Activated CD8-positive, alpha-beta memory T cell treated with anti-CD3 and anti-CD28 coated beads, Interleukin-2, amount 50 U/mL, for 4 hours (primary cell): ENCODE results near the gene SLC7A5.
"Not testable (repeated sequence)": the region's sequence is repeated elsewhere in the genome, so short reads cannot be mapped to it uniquely, and the experiment has no call there.

Experiments
- DNase-seq: peaks from one replicate; pipeline ENCODE4 v3.0.0-alpha.2; 2020

SLC7A5 gene

GRCh38 chr16:87887931-87888330 is 18.6 kb upstream of the SLC7A5 start:
- not testable (repeated sequence) for DNase-seq

DNA sequence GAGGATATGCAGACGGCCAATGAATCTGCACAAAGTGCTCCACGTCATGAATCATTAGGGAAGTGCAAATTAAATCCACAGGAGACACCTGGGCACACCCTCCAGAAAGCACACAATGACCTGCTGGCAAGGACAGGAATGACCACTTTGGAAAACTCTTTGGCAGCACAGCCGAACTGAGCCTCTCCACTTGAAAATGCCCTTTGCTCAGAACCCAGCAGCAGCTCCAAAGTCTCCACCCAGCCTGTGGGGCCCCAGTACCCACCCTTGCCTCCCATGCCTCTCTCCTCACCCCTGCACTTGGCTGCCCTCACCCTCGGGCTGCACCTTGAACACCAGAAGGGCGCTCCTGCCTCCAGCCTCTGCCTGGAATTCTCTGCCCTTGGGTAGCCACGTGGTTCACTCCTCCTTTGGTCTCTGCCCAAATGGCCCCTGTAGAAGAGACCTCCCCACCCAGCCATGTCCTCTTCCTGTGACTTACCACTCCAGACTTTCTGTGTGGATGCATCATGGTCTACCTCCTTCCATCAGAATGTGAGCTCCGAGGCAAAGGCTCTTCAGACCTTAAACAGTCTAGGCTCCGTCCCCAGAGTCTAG is 16.2 kb upstream of the SLC7A5 start:
- DNase-seq = not testable (repeated sequence)

DNA sequence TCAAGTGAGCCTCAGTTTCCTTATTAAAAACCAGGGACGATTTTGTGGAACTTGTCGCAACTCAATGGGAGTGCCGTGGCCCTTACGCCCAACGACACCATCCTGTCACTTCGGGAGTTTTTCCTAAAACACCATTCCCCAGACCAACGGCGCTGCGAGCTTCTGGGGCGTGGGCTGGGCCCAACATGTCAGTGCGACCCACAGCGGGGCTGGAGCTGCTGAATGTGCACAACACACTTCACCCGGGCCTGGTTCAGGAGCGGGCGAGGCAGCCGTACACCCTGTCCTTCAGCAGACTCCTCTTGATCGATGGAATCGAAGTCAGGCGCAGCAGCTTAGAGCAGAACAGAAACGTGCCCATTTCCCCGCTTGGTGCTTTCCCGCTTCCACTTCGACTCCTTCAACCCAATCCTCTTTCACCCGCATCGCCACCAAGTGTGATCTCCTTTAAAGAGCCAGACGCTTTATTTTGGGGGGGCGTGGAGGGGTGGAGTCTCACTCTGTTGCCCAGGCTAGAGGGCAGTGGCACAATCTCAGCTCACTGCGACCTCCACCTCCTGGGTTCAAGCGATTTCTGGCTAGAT is 13.2 kb upstream of the SLC7A5 start:
- no peak for DNase-seq

- no peak for DNase-seq
These were observed 12.3 kb upstream of the SLC7A5 start for GRCh38 chr16:87881324-87882200.

DNA sequence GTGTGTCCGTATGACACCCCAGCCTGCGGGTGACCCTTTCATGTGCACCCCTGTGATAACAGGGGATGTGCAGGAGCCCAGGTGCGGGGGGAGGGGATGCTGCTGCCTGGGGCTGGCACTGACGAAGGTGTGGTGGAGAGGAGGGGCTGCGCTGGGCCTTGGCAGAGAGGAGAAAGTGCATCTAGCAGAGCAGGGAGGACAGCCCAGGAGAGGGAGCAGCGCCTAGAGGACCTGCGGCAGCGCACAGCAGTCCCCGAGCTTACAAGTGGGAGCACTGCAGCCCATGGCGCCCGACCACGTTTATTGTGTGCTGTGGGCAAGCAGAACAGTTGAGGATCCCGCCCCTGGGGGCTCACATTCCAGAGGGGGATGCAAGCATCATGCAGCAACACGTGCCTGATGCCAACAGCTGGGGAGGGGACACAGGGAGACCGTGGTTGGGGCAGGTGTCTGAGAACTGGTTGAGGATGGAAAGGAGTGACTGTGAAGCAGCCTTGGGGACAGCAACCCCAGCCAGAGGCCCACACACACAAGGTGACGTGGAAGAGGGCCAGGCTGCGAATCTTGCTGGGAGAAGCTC is 10.9 kb upstream of the SLC7A5 start:
- no peak for DNase-seq

DNA sequence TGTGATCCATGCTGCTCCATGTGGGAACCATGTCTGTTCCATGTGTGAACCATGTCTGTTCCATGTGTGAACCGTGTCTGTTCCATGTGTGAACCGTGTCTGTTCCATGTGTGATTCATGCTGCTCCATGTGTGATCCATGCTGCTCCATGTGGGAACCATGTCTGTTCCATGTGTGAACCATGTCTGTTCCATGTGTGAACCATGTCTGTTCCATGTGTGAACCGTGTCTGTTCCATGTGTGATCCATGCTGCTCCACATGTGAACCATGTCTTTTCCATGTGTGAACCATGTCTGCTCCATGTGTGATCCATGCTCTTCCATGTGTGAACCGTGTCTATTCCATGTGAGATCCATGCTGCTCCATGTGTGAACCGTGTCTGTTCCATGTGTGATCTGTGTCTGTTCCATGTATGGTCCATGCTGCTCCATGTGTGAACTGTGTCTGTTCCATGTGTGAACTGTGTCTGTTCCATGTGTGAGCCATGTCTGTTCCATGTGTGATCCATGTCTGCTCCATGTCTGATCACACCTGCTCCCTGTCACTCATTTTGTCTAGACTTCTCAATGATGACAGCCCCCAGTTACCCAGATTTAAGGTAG is 10.2 kb upstream of the SLC7A5 start:
- not testable (repeated sequence) for DNase-seq

GRCh38 chr16:87878704-87879103 is 9.4 kb upstream of the SLC7A5 start:
- no peak for DNase-seq

GRCh38 chr16:87877942-87878507 is 8.7 kb upstream of the SLC7A5 start:
- peak; percentile 47 for DNase-seq

GRCh38 chr16:87874639-87875427 is 5.5 kb upstream of the SLC7A5 start:
- DNase-seq = peak; percentile 80

- not testable (repeated sequence) for DNase-seq
These were observed 1.3 kb upstream of the SLC7A5 start for GRCh38 chr16:87870418-87871291.

GRCh38 chr16:87869879-87870417 is 641 bp upstream of the SLC7A5 start:
- not testable (repeated sequence) for DNase-seq

GRCh38 chr16:87868254-87869029 is 865 bp downstream of the SLC7A5 start:
- peak; percentile 75 for DNase-seq

GRCh38 chr16:87865902-87866555 is 3.3 kb downstream of the SLC7A5 start:
- DNase-seq = peak; percentile 54

DNA sequence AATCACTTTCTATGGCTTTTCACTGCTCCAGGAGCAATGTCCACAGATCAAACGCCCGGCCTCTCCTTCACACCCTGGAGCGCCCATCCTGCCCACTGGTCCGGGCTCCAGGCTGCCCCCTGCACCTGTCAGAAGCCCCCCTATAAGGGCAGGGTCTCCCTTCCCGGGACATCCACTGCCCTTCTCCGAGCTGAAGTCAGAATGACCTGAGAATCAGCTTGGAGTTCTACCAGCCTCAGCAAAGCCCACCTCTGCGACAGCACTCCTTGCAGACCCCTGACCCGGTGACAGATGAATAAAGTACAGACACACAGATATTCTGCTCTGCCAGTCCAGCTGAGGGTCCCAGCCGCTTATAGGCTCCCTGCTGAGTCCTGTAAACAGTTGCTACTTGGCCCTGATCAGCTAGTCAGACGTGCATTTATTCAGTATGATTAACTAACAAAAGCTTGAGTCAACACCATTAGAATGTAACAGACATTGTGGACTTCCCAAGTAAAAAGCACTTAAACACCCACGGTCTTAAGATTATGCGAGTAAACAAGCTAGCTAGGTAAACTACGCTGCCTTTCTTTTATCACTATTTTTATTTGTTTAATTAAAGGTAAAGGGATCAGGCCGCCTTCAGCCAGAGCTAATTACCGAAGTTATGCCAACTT is 4.8 kb downstream of the SLC7A5 start:
- DNase-seq = no peak

DNA sequence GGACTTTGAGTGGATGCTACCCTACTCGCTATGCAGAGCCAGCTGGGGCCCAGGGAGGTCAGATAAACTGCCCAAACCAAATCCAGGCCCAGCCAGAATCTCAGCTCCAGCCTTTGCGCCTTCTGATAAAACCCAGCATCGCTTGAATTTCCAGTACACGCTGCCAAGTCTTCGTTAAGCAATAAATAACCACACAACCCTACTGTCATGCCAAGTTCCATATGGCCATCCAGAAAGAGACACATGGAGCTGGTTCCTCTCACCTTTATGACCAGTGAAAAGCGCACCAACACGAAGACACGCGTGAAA is 6.0 kb downstream of the SLC7A5 start:
- not testable (repeated sequence) for DNase-seq

DNA sequence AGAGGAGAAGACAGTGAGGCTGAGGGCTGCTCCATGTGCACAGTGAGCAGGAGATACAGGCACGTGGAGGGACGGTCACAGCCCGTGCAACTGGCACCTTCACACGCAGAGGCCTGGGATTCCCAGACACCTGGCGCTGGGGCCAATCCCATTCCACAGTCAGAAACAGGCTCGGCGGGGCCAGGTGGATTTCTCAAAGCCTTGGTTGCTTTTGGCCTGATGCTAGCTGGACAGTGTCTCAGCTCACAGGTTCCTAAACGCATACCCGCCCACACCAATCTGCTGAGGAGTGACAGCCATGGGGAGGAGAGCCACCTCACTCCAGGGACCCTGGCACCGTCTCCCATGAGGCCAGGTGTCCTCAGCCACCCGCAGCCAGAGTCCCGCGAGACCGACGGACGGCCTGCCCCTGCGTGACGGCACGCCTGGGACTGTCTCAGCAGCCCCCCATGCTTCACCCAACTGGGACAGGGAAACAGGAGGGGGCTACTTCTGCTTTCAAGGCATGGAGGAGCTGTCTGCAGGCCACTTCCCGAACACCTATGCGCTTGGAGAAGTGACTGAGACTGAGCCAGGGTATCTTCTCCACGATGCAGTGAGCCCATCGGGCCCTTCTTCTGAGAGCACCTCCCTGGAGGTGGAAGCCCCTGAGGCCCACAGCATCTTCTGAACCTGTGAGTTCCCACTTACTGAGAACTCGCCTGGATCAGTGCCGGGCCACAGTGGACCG is 6.5 kb downstream of the SLC7A5 start:
- not testable (repeated sequence) for DNase-seq

DNA sequence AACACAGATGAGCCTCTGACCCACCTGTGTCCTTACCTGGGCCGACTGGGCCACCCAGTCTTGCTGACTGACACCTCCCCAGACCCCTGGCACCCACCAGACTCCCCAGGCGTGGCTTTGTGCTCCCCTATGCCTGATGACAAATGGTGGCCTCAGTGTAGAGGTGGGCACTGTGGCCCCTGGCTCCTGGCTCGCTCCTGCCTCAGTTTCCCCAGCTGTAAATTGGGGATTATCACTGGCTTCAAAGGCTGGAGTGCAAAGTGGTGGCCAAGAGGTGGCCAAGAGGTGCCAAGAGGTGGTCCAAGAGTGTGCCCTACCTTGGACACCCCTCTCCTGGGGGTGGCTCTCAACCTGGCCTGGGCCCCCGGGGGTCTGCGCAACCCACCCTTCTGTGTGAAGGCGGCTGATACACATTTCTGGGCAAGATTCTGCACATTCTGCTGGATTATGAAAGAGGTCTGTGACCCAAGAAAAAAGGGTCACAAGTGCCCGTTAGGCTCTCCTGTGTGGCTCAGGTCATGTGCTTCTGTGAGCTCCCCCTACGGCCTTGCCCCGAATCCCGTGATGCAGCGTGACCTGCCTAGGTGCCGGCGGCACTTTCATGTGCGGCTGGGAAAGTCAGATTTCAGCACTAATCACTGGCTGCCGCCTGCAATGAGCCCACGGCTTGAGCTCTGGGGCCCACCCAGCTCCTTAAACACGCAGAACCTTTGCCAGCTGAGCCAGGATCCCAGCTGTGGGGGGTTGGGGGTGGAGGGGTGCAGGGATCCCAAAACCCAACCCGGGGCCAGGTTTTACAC is 7.8 kb downstream of the SLC7A5 start:
- not testable (repeated sequence) for DNase-seq
